ENCODE results near the gene SLC7A11. TPM values are rescaled to one million over a fixed set of nuclear protein-coding genes. Genes with fewer than 3 reads are reported as not detected.

SLC7A11 gene
- total RNA-seq, 1 donor from 2014 or later = 9.6 TPM

GRCh38 chr4:138259824-138260223 is 17.7 kb upstream of the SLC7A11 start:
- H2AFZ ChIP-seq (replicated peaks) = no peak overlapping the region
- no peaks in the 10 kb centered on the region for H3K4me1 ChIP-seq

GRCh38 chr4:138259271-138259670 is 17.1 kb upstream of the SLC7A11 start:
- Histone ChIP-seq H3K79me2 (ENCODE audit: low read depth) (no peaks in the 10 kb centered on the region), H3K4me1 (no peaks in the 10 kb centered on the region), H2AFZ (replicated peaks) (no peak overlapping the region), H3K9me3 (ENCODE audit: low read depth) (no peaks in the 10 kb centered on the region), H3K4me2 (no peak overlapping the region), H3K27ac (no peak overlapping the region), H3K36me3 (no peaks in the 10 kb centered on the region), H3F3A (ENCODE audit: low read depth) (no peaks in the 10 kb centered on the region), H3K9ac (no peak overlapping the region), H3K4me3 (no peak overlapping the region), H3K27me3 (no peaks in the 10 kb centered on the region), H4K20me1 (ENCODE audit: low read depth) (no peaks in the 10 kb centered on the region)
- Mint-ChIP-seq H3K4me1 (peaks cover 8% of the 10 kb centered on the region), H3K27me3 (ENCODE audit: insufficient read depth, low read depth) (peaks cover 2% of the 10 kb centered on the region), H3K27ac (no peak overlapping the region), H3K9me3 (peaks cover 6% of the 10 kb centered on the region), H3K36me3 (no peaks in the 10 kb centered on the region), H3K4me3 (no peak overlapping the region)
- DNase-seq (ENCODE audit: low spot score) = no peak
- TF ChIP-seq, protein P1, sequence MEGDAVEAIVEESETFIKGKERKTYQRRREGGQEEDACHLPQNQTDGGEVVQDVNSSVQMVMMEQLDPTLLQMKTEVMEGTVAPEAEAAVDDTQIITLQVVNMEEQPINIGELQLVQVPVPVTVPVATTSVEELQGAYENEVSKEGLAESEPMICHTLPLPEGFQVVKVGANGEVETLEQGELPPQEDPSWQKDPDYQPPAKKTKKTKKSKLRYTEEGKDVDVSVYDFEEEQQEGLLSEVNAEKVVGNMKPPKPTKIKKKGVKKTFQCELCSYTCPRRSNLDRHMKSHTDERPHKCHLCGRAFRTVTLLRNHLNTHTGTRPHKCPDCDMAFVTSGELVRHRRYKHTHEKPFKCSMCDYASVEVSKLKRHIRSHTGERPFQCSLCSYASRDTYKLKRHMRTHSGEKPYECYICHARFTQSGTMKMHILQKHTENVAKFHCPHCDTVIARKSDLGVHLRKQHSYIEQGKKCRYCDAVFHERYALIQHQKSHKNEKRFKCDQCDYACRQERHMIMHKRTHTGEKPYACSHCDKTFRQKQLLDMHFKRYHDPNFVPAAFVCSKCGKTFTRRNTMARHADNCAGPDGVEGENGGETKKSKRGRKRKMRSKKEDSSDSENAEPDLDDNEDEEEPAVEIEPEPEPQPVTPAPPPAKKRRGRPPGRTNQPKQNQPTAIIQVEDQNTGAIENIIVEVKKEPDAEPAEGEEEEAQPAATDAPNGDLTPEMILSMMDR (IDR thresholded peaks at IDR 0.05) = no peak
- TF ChIP-seq EZH2phosphoT487 (IDR thresholded peaks at IDR 0.05) (no peak), EZH2 (IDR thresholded peaks at IDR 0.05) (no peak)

More at GRCh38 chr4:138259824-138260223, 17.7 kb upstream of the SLC7A11 start:
- no peak for DNase-seq (ENCODE audit: low spot score)
- no peaks in the 10 kb centered on the region for H3K27me3 ChIP-seq
- Mint-ChIP-seq H3K27ac (no peak overlapping the region), H3K27me3 (ENCODE audit: insufficient read depth, low read depth) (peaks cover 2% of the 10 kb centered on the region), H3K36me3 (no peaks in the 10 kb centered on the region), H3K4me3 (no peak overlapping the region), H3K4me1 (peaks cover 8% of the 10 kb centered on the region), H3K9me3 (peaks cover 6% of the 10 kb centered on the region)
- H3F3A ChIP-seq (ENCODE audit: low read depth) = no peaks in the 10 kb centered on the region
- TF ChIP-seq EZH2 (IDR thresholded peaks at IDR 0.05) = no peak
- no peak for TF ChIP-seq EZH2phosphoT487 (IDR thresholded peaks at IDR 0.05)
- H3K4me2 ChIP-seq = no peak overlapping the region
- H3K9ac ChIP-seq = no peak overlapping the region
- no peaks in the 10 kb centered on the region for H4K20me1 ChIP-seq (ENCODE audit: low read depth)
- H3K4me3 ChIP-seq = no peak overlapping the region
- no peak overlapping the region for H3K27ac ChIP-seq
- H3K9me3 ChIP-seq (ENCODE audit: low read depth) = no peaks in the 10 kb centered on the region
- H3K79me2 ChIP-seq (ENCODE audit: low read depth) = no peaks in the 10 kb centered on the region
- H3K36me3 ChIP-seq = no peaks in the 10 kb centered on the region

DNA sequence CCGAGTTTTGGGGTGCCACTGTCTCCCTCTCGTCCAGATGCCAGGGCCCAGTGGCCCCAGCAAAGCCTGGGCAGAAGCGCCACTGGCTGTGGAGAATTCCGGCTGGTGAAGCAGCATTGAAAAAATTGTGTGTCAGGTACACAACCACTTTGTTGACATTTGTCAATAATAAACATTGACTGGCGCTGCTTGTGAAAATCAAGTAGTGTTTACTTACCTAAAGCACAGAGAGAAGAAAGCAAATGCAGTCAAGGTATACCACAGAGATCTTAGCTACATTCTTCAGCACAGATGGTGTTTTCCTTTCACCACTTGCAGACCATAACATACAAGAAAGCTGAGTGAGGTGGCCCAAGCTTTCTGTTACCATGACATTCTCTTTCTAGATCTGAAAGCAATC is 14.5 kb upstream of the SLC7A11 start:
- Histone ChIP-seq H3K4me2 (no peak overlapping the region), H3K4me3 (no peak overlapping the region), H3K27ac (no peak overlapping the region), H3K27me3 (no peaks in the 10 kb centered on the region), H2AFZ (replicated peaks) (no peak overlapping the region), H3K36me3 (no peaks in the 10 kb centered on the region), H3F3A (ENCODE audit: low read depth) (no peaks in the 10 kb centered on the region), H3K9me3 (ENCODE audit: low read depth) (no peaks in the 10 kb centered on the region), H3K79me2 (ENCODE audit: low read depth) (no peaks in the 10 kb centered on the region), H3K4me1 (no peaks in the 10 kb centered on the region), H4K20me1 (ENCODE audit: low read depth) (no peaks in the 10 kb centered on the region), H3K9ac (no peak overlapping the region)
- H3K4me3 Mint-ChIP-seq = no peak overlapping the region
- H3K27me3 Mint-ChIP-seq (ENCODE audit: insufficient read depth, low read depth) = no peaks in the 10 kb centered on the region
- no peak for DNase-seq (ENCODE audit: low spot score)
- peaks cover 8% of the 10 kb centered on the region for H3K4me1 Mint-ChIP-seq
- no peaks in the 10 kb centered on the region for H3K36me3 Mint-ChIP-seq
- H3K9me3 Mint-ChIP-seq = peaks cover 3% of the 10 kb centered on the region
- TF ChIP-seq EZH2 (IDR thresholded peaks at IDR 0.05) (no peak), EZH2phosphoT487 (IDR thresholded peaks at IDR 0.05) (no peak)
- TF ChIP-seq, protein P1 (IDR thresholded peaks at IDR 0.05) = no peak
- no peak overlapping the region for H3K27ac Mint-ChIP-seq

DNA sequence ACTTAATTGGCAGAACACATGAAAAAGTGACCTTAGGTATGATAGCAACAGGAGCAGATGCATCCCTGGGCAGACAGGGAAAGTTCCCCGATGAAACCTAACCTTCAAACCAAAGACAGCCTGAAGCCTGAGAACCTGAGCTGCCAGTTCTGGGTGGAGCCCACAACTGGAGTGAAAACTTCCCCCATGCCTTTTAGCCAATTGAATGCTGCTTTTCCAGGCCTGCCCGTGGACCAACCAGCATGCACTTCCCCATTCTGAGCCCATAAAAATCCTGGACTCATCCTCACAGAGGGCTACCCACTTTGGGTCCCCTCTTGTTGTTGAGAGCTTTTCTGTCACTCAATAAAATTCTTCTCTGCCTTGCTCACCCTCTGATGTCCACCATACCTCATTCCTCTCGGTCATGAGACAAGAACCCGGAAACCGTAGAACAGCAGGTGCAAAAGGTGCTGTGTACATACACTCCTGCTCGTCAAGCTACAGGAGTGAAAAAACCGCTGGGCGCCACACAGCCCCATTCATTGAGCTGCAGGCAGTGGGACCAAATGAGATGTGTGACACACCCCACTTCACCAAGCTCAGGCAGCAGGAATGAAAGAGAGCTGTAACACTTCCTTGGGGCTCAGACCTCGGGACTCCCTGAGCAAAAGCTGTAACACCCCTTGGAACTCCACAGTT is 13.9 kb upstream of the SLC7A11 start:
- no peaks in the 10 kb centered on the region for H3K4me1 ChIP-seq
- H4K20me1 ChIP-seq (ENCODE audit: low read depth) = no peaks in the 10 kb centered on the region
- DNase-seq (ENCODE audit: low spot score) = no peak
- Mint-ChIP-seq H3K36me3 (no peaks in the 10 kb centered on the region), H3K9me3 (peaks cover 3% of the 10 kb centered on the region), H3K4me3 (no peak overlapping the region), H3K27me3 (ENCODE audit: insufficient read depth, low read depth) (no peaks in the 10 kb centered on the region), H3K27ac (no peak overlapping the region), H3K4me1 (peaks cover 3% of the 10 kb centered on the region)
- peak overlapping the region; percentile 54 for H2AFZ ChIP-seq (replicated peaks)
- H3K27ac ChIP-seq = no peak overlapping the region
- H3K27me3 ChIP-seq = no peaks in the 10 kb centered on the region
- no peaks in the 10 kb centered on the region for H3F3A ChIP-seq (ENCODE audit: low read depth)
- no peaks in the 10 kb centered on the region for H3K79me2 ChIP-seq (ENCODE audit: low read depth)
- TF ChIP-seq EZH2phosphoT487 (IDR thresholded peaks at IDR 0.05) (no peak), EZH2 (IDR thresholded peaks at IDR 0.05) (no peak)
- TF ChIP-seq, protein P1 (IDR thresholded peaks at IDR 0.05) = no peak
- H3K4me2 ChIP-seq = no peak overlapping the region
- no peaks in the 10 kb centered on the region for H3K9me3 ChIP-seq (ENCODE audit: low read depth)
- H3K4me3 ChIP-seq = no peak overlapping the region
- H3K36me3 ChIP-seq = no peaks in the 10 kb centered on the region
- no peak overlapping the region for H3K9ac ChIP-seq
